Thyroid gland (tissue), 4 donors: Measurements from ENCODE around the gene CDIP1. TPM values are rescaled to one million over a fixed set of nuclear protein-coding genes. Genes with fewer than 3 reads are reported as not detected.
A peak's percentile ranks its signal among the peaks of the same experiment; 100 is the strongest.

Source experiments
- DNase-seq, 2 donors: peaks; one replicate each; pipeline ENCODE4 v3.0.0-alpha.2; 2019
- H3K27ac ChIP-seq, 3 donors: fragments of 200-600 bp; sonication (generic); 1 replicate in 2 of 3; 2 replicates in 1 of 3; pipeline ENCODE4 v1.5.1; 2016 to 2019; ENCODE audit warnings: mild to moderate bottlenecking in 1 of 3, moderate library complexity in 1 of 3
- H3K27me3 ChIP-seq: fragments of 200-600 bp; sonication (generic); one replicate; pipeline ENCODE4 v1.5.1; 2019
- H3K36me3 ChIP-seq, 2 donors: fragments of 200-600 bp; sonication (generic); one replicate each; pipeline ENCODE4 v1.5.1; 2016 to 2019
- H3K4me1 ChIP-seq, 2 donors: fragments of 200-600 bp; sonication (generic); one replicate each; pipeline ENCODE4 v1.5.1; 2017 to 2019
- H3K4me3 ChIP-seq, 3 donors: fragments of 200-600 bp; sonication (generic); replicated peaks in 1 of 3; 1 replicate in 2 of 3; 2 replicates in 1 of 3; pipeline ENCODE4 v1.5.1; 2016; ENCODE audit warnings: mild to moderate bottlenecking in 1 of 3
- H3K9me3 ChIP-seq: fragments of 200-600 bp; sonication (generic); one replicate; pipeline ENCODE4 v1.5.1; 2017
- CTCF ChIP-seq, 6 experiments: fragments of 200-600 bp in 3 of 6; fragments of 450-650 bp in 3 of 6; sonication (generic) in 3 of 6; IDR thresholded peaks; one replicate each; pipeline ENCODE4 v1.5.1; 2016 to 2019; ENCODE audit warnings: antibody characterized with exemption in 6 of 6, mild to moderate bottlenecking in 2 of 6, inconsistent platforms in 1 of 6, moderate library complexity in 1 of 6
- POLR2A ChIP-seq, 2 donors: fragments of 450-650 bp; IDR thresholded peaks; one replicate each; pipeline ENCODE4 v1.6.1; 2017; ENCODE audit warnings: antibody characterized with exemption in 2 of 2, mild to moderate bottlenecking in 2 of 2, moderate library complexity in 1 of 2
- WGBS, 2 donors: methylation state at CpG; one replicate each; pipeline ENCODE4 v1.1.5; 2017; 5-methylcytosine and 5-hydroxymethylcytosine counted together
- intact Hi-C: fragments of 100-400 bp; cut with DNase I; formaldehyde crosslinking; loops from one replicate; pipeline ENCODE4 v1.15.1; 2023
- total RNA-seq, 4 donors: library from RNA; depleted of rRNA; stranded (reverse); fragments of >200 nt; gene quantifications; one replicate each; pipeline ENCODE4 v1.2.3, GENCODE V29; 2016

CDIP1 gene
- total RNA-seq: 10 to 100 TPM; 15.5 to 25.4 (median 25.2) TPM

DNA sequence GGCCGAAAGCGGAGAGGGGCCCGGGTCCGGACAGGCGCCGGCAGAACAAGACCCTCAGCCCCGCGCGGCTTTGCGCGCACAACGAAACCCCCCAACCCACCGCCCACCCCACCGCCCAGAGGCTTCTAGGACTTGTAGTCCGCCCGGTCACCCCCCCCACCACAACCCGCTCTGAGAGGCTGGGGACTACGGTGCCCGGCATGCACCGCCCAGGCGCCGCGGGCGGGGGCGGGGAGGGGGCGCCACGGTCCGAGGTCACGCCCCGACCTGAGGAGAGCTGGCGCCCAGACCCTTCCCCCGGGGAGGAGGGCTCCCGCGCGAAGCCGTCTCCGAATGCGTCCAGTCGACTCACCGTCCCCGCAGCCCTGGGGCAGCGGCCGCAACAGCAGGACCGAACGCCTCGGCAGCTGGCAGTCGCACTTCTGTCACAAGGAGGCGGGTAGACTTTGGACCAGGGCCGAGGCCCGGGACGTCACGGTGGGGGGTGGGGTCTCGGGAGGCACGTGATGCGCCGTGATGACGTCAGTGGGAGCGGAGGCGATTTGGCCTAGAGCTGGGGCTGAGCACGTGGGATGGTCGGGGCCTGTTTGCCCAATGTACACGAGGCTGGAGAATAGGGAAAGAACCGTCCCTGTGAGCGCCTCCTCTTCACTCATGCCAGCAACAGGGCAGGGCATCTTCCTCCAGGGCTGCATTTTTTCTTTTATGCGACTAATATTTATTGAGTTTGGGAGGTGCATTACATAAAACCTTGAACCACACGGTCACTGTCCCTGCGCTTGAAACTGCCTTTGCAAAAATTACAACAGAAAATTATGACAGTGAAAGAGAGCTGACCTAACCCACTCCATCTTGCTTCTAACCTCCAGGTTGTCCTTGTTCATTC is at the start of gene CDIP1:
Gene CDIP1 (minus strand): TSS at position 424 of the 886 bp plus-strand sequence. CDS start 24,643 bp downstream, outside the sequence.
- 18 to 74% methylated on average over 3 to 17 of the region's 67 CpGs for WGBS, 2 donors
- peak; percentile 60 to 94 for TF ChIP-seq POLR2A (IDR thresholded peaks at IDR 0.05)
- peak in 1 of 6 experiments; percentile 18 for TF ChIP-seq CTCF (IDR thresholded peaks at IDR 0.05)
- H3K36me3 ChIP-seq: no peaks in the 10 kb centered on the region
- peak within 1 kb of the TSS; percentile 64 to 86 (median 83) for H3K4me3 ChIP-seq
- DNase-seq: peak; percentile 93 to 96
- no peaks in the 10 kb centered on the region for H3K9me3 ChIP-seq
- intact Hi-C loops: no loop called here
- no peaks in the 10 kb centered on the region for H3K27me3 ChIP-seq
- peaks cover 25% of the 10 kb centered on the region in 2 donors for H3K4me1 ChIP-seq
- peak within 1 kb of the TSS; percentile 69 to 85 (median 84) for H3K27ac ChIP-seq

GRCh38 chr16:4586291-4586690 is 47.7 kb upstream of the CDIP1 start:
- H3K27ac ChIP-seq: no peak overlapping the region
- no peaks in the 10 kb centered on the region for H3K36me3 ChIP-seq
- TF ChIP-seq CTCF (IDR thresholded peaks at IDR 0.05): no peak
- TF ChIP-seq POLR2A (IDR thresholded peaks at IDR 0.05): no peak
- H3K4me3 ChIP-seq: no peak overlapping the region
- H3K4me1 ChIP-seq: no peaks in the 10 kb centered on the region
- H3K9me3 ChIP-seq: no peaks in the 10 kb centered on the region
- no peak for DNase-seq
- intact Hi-C loops: no loop called here
- H3K27me3 ChIP-seq: no peaks in the 10 kb centered on the region
- 71 to 74% methylated on average over 7 of the region's 7 CpGs for WGBS, 2 donors

- H3K4me1 ChIP-seq: no peaks in the 10 kb centered on the region
- H3K9me3 ChIP-seq: no peaks in the 10 kb centered on the region
- WGBS, 2 donors: 92 to 95% methylated on average over 4 of the region's 4 CpGs
- H3K36me3 ChIP-seq: no peaks in the 10 kb centered on the region
- no peak for TF ChIP-seq CTCF (IDR thresholded peaks at IDR 0.05)
- no peak for TF ChIP-seq POLR2A (IDR thresholded peaks at IDR 0.05)
- H3K4me3 ChIP-seq: no peak overlapping the region
- no peak for DNase-seq
- H3K27ac ChIP-seq: no peak overlapping the region
- intact Hi-C loops: no loop called here
- no peaks in the 10 kb centered on the region for H3K27me3 ChIP-seq
Measured at GRCh38 chr16:4583906-4584305, 45.3 kb upstream of the CDIP1 start.

GRCh38 chr16:4580250-4580649 is 41.7 kb upstream of the CDIP1 start:
- no peak for DNase-seq
- Histone ChIP-seq H3K27me3 (no peaks in the 10 kb centered on the region), H3K27ac (no peak overlapping the region), H3K36me3 (no peaks in the 10 kb centered on the region), H3K4me1 (no peaks in the 10 kb centered on the region), H3K4me3 (no peak overlapping the region), H3K9me3 (no peaks in the 10 kb centered on the region)
- TF ChIP-seq POLR2A (IDR thresholded peaks at IDR 0.05): no peak
- no peak for TF ChIP-seq CTCF (IDR thresholded peaks at IDR 0.05)
- intact Hi-C loops: no loop called here
- WGBS, 2 donors: 71 to 76% methylated on average over 5 to 6 of the region's 6 CpGs

GRCh38 chr16:4578961-4579530 is 40.5 kb upstream of the CDIP1 start:
- intact Hi-C loops: no loop called here
- TF ChIP-seq POLR2A (IDR thresholded peaks at IDR 0.05) (no peak), CTCF (IDR thresholded peaks at IDR 0.05) (no peak)

More at GRCh38 chr16:4578961-4579530, 40.5 kb upstream of the CDIP1 start:
- no peak overlapping the region for H3K4me3 ChIP-seq
- no peaks in the 10 kb centered on the region for H3K4me1 ChIP-seq
- no peak overlapping the region for H3K27ac ChIP-seq
- WGBS, 2 donors: 84 to 86% methylated on average over 11 to 13 of the region's 13 CpGs
- no peak for DNase-seq
- H3K9me3 ChIP-seq: no peaks in the 10 kb centered on the region
- no peaks in the 10 kb centered on the region for H3K36me3 ChIP-seq
- H3K27me3 ChIP-seq: no peaks in the 10 kb centered on the region
